ENCODE measurements around the gene CLBA1. TPM values are rescaled to one million over a fixed set of nuclear protein-coding genes. Genes with fewer than 3 reads are reported as not detected.

Gene CLBA1
- total RNA-seq, 1 experiment from 2014 or later = 19.2 TPM

GRCh38 chr14:104982548-104983230 lies 2.9 kb upstream of the CLBA1 start:
- ATAC-seq (no peak), DNase-seq (no peak)
- POLR2A ChIA-PET (ENCODE audit: unreplicated experiment) = no interaction called here
- H3K27me3 ChIP-seq (ENCODE audit: low read length) = no peaks in the 10 kb centered on the region
- H3K9ac ChIP-seq (ENCODE audit: low read length) = no peak overlapping the region
- intact Hi-C loops (cut with micrococcal nuclease) = no loop called here
- no peaks in the 10 kb centered on the region for H3K9me3 ChIP-seq (ENCODE audit: low read length)
- BruUV-seq (replicated peaks) = no TSS peak
- H3K4me3 ChIP-seq (ENCODE audit: low read length) = no peak overlapping the region
- no peak for TF ChIP-seq EZH2phosphoT487 (IDR thresholded peaks at IDR 0.05; ENCODE audit: borderline replicate concordance, low read length)
- TF ChIP-seq CTCF (conservative IDR thresholded peaks at IDR 0.05; ENCODE audit: low read depth, low read length) = no peak
- no peak for TF ChIP-seq EZH2 (IDR thresholded peaks at IDR 0.05; ENCODE audit: low read length, unreplicated experiment)
- H2AFZ ChIP-seq (ENCODE audit: low read length) = no peak overlapping the region
- no peaks in the 10 kb centered on the region for H3K9me2 ChIP-seq (replicated peaks; ENCODE audit: low read length)
- H3K4me1 ChIP-seq (ENCODE audit: insufficient read depth, low read length) = peaks cover 26% of the 10 kb centered on the region
- no peaks in the 10 kb centered on the region for H3K36me3 ChIP-seq (ENCODE audit: low read depth, low read length)
- no peak overlapping the region for H3K4me2 ChIP-seq (ENCODE audit: low read length)
- H4K20me1 ChIP-seq (ENCODE audit: low read length) = no peaks in the 10 kb centered on the region
- H3K79me2 ChIP-seq (ENCODE audit: low read length) = peaks cover 18% of the 10 kb centered on the region
- no peaks in the 10 kb centered on the region for H3F3A ChIP-seq (ENCODE audit: low read length, unreplicated experiment)
- H3K27ac ChIP-seq (ENCODE audit: low read length) = no peak overlapping the region
- CTCF ChIA-PET = no interaction called here

DNA sequence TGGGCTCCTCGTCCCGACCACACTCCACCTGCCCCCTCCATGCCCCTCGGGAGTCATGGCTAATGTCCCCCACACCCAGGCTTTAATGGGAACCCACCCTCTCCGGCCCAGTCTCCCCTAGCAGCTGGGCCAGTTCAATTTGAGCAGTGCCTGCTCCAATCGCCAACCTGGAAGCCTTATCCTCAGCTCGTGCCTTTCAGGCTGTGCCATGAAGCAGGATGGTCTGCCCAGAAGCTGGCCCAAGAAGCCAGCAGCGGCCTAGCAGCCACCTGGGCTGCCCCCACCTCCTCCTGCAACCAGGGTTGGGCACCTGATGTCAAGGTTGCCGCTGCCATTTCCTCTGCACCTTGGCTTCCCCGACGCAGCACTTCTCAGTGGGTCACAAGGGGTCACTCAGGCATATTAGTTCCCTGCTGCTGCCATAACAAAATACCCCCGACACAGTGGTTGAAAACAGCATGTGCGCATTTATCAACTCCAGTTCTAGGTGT lies 2.3 kb upstream of the CLBA1 start:
- no peaks in the 10 kb centered on the region for H3F3A ChIP-seq (ENCODE audit: low read length, unreplicated experiment)
- intact Hi-C loops (cut with micrococcal nuclease) = no loop called here
- H3K9me3 ChIP-seq (ENCODE audit: low read length) = no peaks in the 10 kb centered on the region
- no peak for TF ChIP-seq EZH2phosphoT487 (IDR thresholded peaks at IDR 0.05; ENCODE audit: borderline replicate concordance, low read length)
- peaks cover 15% of the 10 kb centered on the region for H3K79me2 ChIP-seq (ENCODE audit: low read length)
- DNase-seq = no peak
- H3K27me3 ChIP-seq (ENCODE audit: low read length) = no peaks in the 10 kb centered on the region
- H3K4me1 ChIP-seq (ENCODE audit: insufficient read depth, low read length) = peaks cover 26% of the 10 kb centered on the region
- H3K4me2 ChIP-seq (ENCODE audit: low read length) = no peak overlapping the region
- H3K36me3 ChIP-seq (ENCODE audit: low read depth, low read length) = no peaks in the 10 kb centered on the region
- no peak overlapping the region for H3K9ac ChIP-seq (ENCODE audit: low read length)
- H4K20me1 ChIP-seq (ENCODE audit: low read length) = no peaks in the 10 kb centered on the region
- no TSS peak for BruUV-seq (replicated peaks)
- no peak overlapping the region for H3K4me3 ChIP-seq (ENCODE audit: low read length)
- H3K27ac ChIP-seq (ENCODE audit: low read length) = no peak overlapping the region
- ChIA-PET CTCF (no interaction called here), POLR2A (ENCODE audit: unreplicated experiment) (no interaction called here)
- ATAC-seq = no peak
- H2AFZ ChIP-seq (ENCODE audit: low read length) = no peak overlapping the region
- H3K9me2 ChIP-seq (replicated peaks; ENCODE audit: low read length) = no peaks in the 10 kb centered on the region

- ATAC-seq (no peak), DNase-seq (no peak)
- peaks cover 23% of the 10 kb centered on the region for H3K4me1 ChIP-seq (ENCODE audit: insufficient read depth, low read length)
- no peak overlapping the region for H3K27ac ChIP-seq (ENCODE audit: low read length)
- H3K9me2 ChIP-seq (replicated peaks; ENCODE audit: low read length) = no peaks in the 10 kb centered on the region
- H4K20me1 ChIP-seq (ENCODE audit: low read length) = no peaks in the 10 kb centered on the region
- no peaks in the 10 kb centered on the region for H3K27me3 ChIP-seq (ENCODE audit: low read length)
- no peaks in the 10 kb centered on the region for H3K9me3 ChIP-seq (ENCODE audit: low read length)
- H3K79me2 ChIP-seq (ENCODE audit: low read length) = peaks cover 15% of the 10 kb centered on the region
- no peak overlapping the region for H3K4me3 ChIP-seq (ENCODE audit: low read length)
- CTCF ChIA-PET = no interaction called here
- no peaks in the 10 kb centered on the region for H3K36me3 ChIP-seq (ENCODE audit: low read depth, low read length)
- POLR2A ChIA-PET (ENCODE audit: unreplicated experiment) = no interaction called here
- TF ChIP-seq EZH2 (IDR thresholded peaks at IDR 0.05; ENCODE audit: low read length, unreplicated experiment) (no peak), CTCF (conservative IDR thresholded peaks at IDR 0.05; ENCODE audit: low read depth, low read length) (no peak), EZH2phosphoT487 (IDR thresholded peaks at IDR 0.05; ENCODE audit: borderline replicate concordance, low read length) (no peak)
- no peaks in the 10 kb centered on the region for H3F3A ChIP-seq (ENCODE audit: low read length, unreplicated experiment)
- no peak overlapping the region for H3K9ac ChIP-seq (ENCODE audit: low read length)
- H2AFZ ChIP-seq (ENCODE audit: low read length) = no peak overlapping the region
- H3K4me2 ChIP-seq (ENCODE audit: low read length) = no peak overlapping the region
- no TSS peak for BruUV-seq (replicated peaks)
- intact Hi-C loops (cut with micrococcal nuclease) = no loop called here
Measured at GRCh38 chr14:104984056-104984894, 1.3 kb upstream of the CLBA1 start.

Measured in PC-3 (cell line).